ENCODE results near the gene SPHKAP.

The SPHKAP gene

GRCh38 chr2:227933884-227934283, 247.6 kb downstream of the SPHKAP start:
- Histone ChIP-seq H3K27me3 (ENCODE audit: insufficient read depth, low read length) (no peaks in the 10 kb centered on the region), H3K9ac (ENCODE audit: low read depth, low read length) (no peak overlapping the region), H3K4me1 (ENCODE audit: insufficient read depth, low read length) (no peaks in the 10 kb centered on the region), H3K9me3 (ENCODE audit: insufficient read depth, low read depth, low read length) (no peaks in the 10 kb centered on the region), H3K36me3 (ENCODE audit: insufficient read depth, low read depth, low read length) (no peaks in the 10 kb centered on the region), H3K4me3 (ENCODE audit: low read length) (no peak overlapping the region), H3K27ac (ENCODE audit: low read length) (no peak overlapping the region)

GRCh38 chr2:227932403-227932802, 249.1 kb downstream of the SPHKAP start:
- Histone ChIP-seq H3K4me1 (ENCODE audit: insufficient read depth, low read length) (no peaks in the 10 kb centered on the region), H3K9ac (ENCODE audit: low read depth, low read length) (no peak overlapping the region), H3K9me3 (ENCODE audit: insufficient read depth, low read depth, low read length) (peaks cover 7% of the 10 kb centered on the region; the same call in 1 of the 2 replicates), H3K27me3 (ENCODE audit: insufficient read depth, low read length) (no peaks in the 10 kb centered on the region), H3K36me3 (ENCODE audit: insufficient read depth, low read depth, low read length) (no peaks in the 10 kb centered on the region), H3K4me3 (ENCODE audit: low read length) (no peak overlapping the region), H3K27ac (ENCODE audit: low read length) (no peak overlapping the region)

GRCh38 chr2:227932001-227932400, 249.5 kb downstream of the SPHKAP start:
- Histone ChIP-seq H3K27me3 (ENCODE audit: insufficient read depth, low read length) (no peaks in the 10 kb centered on the region), H3K9me3 (ENCODE audit: insufficient read depth, low read depth, low read length) (peaks cover 10% of the 10 kb centered on the region; the same call in 1 of the 2 replicates)

More at GRCh38 chr2:227932001-227932400, 249.5 kb downstream of the SPHKAP start:
- H3K36me3 ChIP-seq (ENCODE audit: insufficient read depth, low read depth, low read length): no peaks in the 10 kb centered on the region
- H3K27ac ChIP-seq (ENCODE audit: low read length): no peak overlapping the region
- no peak overlapping the region for H3K9ac ChIP-seq (ENCODE audit: low read depth, low read length)
- no peak overlapping the region for H3K4me3 ChIP-seq (ENCODE audit: low read length)
- H3K4me1 ChIP-seq (ENCODE audit: insufficient read depth, low read length): no peaks in the 10 kb centered on the region
